ENCODE measurements around the gene MBD3L1.

MBD3L1 gene

DNA sequence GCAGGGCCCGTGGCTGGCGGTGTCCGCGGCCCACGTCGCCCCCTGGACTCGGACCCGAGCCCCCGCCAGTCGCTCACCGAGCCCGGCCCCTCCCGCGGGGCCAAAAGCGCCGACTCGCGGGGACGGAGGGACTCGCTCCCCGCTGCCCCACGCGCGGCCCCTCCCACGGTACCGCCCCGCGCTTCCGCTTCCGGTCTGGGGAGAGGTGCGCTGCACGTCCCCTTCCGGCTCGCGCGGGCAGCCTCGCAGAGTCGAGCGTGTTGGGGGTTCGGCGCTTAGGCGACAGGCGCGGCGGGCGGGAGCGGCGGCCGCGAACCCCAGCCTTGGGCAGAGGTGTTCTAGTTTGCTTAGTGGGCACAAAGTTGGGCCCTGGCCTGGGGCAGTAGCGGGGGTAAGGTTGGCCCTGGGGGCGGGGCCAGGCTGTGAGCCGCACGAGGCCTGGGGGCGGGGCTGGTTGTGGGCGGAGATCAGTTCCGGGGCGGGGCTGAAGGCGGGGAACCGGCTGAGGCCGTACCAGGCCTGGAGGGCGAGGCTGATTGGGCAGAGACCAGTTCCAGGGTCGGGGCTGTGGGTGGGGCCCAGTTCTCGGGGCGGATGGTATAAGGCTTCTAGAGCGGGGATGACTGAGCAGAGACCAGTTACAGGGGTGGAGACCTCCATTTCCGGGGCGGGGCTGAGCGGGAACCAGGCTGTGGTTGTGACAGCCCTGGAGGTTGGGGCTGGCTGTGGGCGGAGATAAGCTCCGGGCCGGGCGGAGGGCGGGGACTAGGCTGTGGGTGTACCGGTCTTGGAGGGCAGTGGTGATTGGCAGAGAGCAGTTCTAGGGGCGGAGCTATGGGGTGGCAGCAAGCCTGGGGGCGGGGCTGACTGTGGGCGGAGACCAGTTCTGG lies at the start of gene MBD3L1, which contains the start of gene ZNF558:
Gene MBD3L1 (plus strand): TSS at position 246 of the 890 bp plus-strand sequence. CDS start 10,302 bp downstream, outside the sequence.
Gene ZNF558 (minus strand): TSS at position 173 of the 890 bp plus-strand sequence. CDS start 9,645 bp downstream, outside the sequence.
- peak; percentile 78 to 100 (median 100) for DNase-seq

DNA sequence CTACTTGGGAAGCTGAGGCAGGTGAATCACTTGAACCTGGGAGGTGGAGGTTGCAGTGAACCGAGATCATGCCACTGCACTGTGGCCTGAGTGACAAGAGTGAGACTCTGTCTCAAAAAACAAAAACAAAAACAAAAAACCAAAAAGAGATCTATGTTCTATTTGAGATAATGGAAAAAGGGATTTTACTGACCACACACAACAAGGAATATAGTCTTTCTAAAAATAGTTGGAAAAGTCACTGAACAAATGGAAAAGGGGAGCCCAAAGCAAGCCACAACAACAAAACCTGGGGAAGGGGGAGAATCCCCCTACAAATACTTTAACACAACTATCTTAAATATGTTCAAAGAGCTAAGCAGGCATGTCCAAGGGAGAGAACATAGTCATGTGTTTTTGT lies 37.4 kb upstream of the MBD3L1 start:
- no peak for DNase-seq

DNA sequence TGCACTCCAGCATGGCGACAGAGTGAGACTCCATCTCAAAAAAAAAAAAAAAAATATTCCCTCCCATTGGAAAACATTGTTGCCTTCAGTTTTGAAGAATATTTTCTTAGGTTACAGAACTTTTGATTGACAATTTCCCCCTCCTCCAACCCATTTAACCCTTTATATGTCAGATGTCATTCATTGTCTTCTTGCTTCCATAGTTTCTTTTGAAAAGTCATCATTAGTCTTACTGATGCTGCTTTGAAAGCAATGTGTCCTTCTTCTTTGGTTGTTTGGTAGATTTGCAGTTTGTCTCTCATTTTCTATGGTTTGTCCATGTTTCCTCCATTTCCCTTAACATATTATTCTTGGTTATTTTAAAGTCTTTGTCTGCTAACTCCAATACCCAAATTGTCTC lies 25.5 kb upstream of the MBD3L1 start:
- no peak for DNase-seq

DNA sequence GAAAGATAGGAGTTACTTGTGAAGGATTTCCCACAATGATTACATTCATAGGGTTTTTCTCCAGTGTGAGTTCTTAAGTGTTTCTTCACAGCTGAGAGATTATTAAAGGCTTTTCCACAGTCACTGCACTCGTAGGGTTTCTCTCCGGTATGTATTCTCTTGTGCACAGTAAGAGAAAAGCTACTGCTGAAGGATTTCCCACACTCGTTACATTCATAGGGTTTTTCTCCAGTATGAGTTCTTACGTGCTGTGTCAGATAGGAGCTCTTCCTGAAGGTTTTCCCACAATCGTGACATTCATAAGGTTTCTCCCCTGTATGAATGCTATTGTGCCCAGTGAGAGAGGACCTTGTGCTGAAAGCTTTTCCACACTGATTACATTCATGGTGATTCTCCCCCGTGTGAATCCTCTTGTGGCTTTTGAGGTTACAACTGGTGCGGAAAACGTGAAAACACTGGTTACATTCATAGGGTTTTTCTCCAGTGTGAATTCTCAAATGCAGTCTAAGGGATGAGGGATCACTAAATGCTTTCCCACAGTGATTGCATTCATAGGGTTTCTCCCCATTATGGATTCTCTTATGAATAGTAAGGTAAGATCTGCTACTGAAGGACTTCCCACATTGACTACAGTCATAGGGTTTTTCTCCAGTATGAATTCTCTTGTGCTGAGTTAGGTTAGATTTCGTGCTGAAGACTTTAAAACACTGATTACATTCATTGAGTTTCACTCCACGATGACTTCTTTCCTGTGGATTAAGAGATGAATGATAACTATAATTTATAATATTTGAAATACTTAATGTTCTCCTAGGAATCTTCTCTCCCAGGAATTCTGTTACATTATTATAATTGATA lies 20.6 kb upstream of the MBD3L1 start:
- DNase-seq = no peak

GRCh38 chr19:8814176-8814575 lies 18.0 kb upstream of the MBD3L1 start:
- no peak for DNase-seq

DNA sequence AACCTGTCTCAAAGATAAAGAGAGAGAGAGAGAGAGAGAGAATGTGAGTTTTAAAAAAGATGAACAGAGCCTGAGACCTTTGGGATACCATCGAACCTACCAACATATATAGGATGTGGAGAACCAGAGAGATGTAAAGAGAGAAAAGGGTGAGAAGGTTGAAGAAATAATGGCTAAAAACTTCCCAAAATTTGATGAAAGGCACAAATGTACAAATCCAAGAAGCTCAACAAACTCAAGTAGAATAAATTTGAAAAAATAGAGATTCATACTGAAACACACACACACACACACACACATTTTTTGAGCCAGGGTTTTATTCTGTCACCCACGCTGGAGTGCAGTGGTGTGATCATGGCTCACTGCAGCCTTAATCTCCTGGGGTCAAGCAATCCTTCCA lies 16.4 kb upstream of the MBD3L1 start:
- no peak for DNase-seq

GRCh38 chr19:8820234-8820633 lies 11.9 kb upstream of the MBD3L1 start:
- no peak for DNase-seq

GRCh38 chr19:8821748-8822241 lies 10.4 kb upstream of the MBD3L1 start:
- DNase-seq = no peak

GRCh38 chr19:8826371-8826770 lies 5.8 kb upstream of the MBD3L1 start:
- DNase-seq = no peak

- DNase-seq = no peak
Measured at GRCh38 chr19:8827277-8827676, 4.9 kb upstream of the MBD3L1 start.

- no peak for DNase-seq
Measured at GRCh38 chr19:8831373-8831772, 804 bp upstream of the MBD3L1 start.

- no peak for DNase-seq
Measured at GRCh38 chr19:8831832-8832131, 395 bp upstream of the MBD3L1 start.

DNA sequence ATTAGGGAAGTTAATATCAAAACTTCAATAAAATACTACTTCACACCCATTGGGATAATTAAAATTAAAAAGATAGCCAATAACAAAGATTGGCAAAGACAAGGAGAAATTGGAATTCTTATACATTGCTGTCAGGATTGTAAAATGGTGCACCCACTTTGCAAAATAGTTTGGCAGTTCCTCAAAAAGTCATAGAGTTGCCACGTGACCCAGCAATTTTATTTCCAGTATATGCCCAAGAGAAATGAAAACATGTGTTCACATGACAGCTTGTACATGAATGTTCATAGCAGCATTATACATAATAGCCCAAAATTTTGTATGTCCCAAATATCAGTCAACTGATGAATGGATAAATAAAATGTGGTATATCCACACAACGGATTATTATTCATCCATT lies 3.3 kb downstream of the MBD3L1 start:
- no peak for DNase-seq

DNA sequence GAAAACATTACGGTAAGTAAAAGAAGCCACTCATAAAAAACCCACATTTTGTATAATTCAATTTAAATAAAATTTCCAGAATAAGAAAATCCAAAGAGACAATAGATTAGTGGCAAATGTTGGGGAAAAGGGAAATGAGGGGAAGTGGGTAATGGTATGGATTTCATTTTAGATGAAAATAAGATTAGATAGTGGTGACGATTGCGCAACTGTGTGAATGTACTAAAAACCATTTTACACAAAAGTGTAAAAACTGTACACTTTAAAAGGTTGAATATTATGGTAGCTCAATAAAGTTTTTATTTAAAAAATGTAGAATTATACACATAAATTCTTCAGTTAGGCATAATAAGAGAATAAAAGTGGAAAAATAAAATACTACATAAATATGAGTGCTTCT lies 3.7 kb downstream of the MBD3L1 start:
- DNase-seq = no peak

DNA sequence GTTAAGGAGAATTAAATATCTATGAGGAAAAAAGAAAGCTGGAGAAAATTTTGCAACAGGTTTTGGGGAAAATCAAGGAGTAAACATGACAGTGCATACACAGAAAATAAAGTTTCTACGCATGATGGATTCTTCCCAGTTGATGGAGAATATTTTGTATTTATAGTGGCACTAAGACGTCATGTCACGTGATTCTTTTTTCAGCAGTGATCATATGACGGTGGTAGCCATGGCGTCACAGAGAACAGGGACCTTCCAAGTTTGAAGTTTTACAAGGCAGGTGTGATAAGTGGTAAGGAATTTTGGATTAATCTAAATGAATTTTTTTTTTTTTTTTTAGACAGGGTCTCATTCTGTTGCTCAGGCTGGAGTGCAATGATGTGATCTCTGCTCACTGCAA lies 8.5 kb downstream of the MBD3L1 start:
- DNase-seq = no peak

GRCh38 chr19:8846819-8847218 lies 14.6 kb downstream of the MBD3L1 start:
- DNase-seq = no peak

DNA sequence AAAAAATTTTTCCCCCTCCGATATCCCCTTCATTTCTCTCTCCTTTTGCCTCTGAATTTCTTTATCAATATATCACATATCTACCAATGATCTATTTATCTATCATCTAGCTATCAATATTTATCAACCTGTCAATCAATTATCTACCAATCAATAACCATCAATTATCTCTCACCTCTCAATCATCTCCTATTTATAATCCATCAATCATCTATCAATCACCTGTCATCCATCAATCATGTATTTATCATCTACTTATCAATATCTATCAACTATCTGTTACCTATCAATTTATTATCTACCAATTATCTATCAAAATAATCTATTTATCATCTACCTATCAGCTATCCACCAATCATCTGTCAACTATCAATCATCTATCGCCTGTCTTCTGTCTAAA lies 17.1 kb downstream of the MBD3L1 start:
- DNase-seq = no peak

- no peak for DNase-seq
Measured at GRCh38 chr19:8850488-8850887, 18.3 kb downstream of the MBD3L1 start.

GRCh38 chr19:8858260-8858659 lies 26.1 kb downstream of the MBD3L1 start:
- DNase-seq = no peak

- no peak for DNase-seq
Measured at GRCh38 chr19:8866344-8866743, 34.2 kb downstream of the MBD3L1 start.

DNA sequence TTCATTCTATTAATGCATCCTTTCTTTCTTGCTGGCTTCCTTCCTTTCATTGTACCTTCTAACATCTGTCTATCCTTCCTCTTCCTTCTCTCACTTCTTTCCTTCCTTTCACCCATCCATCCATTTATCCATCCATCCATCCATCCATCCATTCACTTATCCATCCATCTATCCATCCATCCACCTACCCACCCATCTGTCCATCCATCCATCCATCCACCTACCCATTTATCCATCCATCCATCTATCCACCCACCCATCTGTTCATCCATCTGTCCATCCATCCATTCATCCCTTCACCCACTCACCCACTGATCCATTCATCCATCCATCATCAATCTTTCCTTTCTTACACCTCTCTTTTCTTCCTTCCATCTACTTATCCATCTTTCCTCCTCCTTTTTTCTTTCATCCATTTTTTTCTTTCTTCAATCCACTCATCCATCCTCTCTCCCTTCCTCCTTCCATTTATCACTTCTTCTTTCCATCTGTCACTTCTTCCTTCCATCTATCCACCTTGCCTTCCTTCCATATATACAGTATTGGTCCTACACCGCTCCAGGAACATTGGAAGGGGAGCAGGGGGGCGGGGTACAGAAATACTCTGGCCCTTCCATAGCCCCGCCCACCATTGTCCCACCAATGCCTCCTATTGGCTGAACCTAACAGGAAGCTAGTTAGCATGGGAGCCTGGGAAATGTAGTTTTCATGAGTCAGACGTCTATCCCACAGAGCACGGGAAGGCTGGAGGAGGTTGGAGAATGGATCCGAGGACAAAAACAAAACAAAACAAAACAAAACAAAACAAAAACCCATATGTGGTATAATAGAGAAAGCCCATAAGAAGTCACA lies 45.9 kb downstream of the MBD3L1 start:
- DNase-seq = no peak

DNA sequence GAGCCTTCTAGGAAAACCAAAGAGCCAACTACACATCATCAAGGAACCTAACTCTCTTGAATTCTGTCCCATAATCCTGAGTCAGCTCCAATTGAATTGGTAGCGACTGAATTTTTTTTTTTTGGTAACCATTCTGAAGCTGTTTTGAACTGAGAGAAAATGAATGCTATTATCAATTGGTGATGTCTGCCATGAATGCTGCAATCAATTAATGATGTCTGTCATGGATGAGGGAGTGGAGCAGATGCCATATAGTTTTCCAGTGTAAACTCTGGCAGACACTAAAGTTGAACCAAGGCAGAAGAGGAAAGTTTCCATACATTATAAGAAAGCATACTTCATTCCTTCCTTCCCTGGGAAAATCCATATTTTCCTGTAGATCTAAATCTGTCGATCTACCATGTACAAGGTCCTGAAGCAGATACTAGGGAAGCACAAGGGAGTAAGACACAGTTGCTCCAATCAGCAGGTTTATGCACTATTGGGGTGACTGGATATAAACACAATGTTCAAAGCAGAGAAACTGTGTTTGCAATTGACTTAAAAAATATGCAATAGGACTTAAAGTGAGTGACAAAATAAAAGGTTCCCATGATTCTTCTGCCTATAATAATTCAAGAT lies 48.8 kb downstream of the MBD3L1 start:
- DNase-seq = no peak

All from C1 segment of cervical spinal cord (tissue), 14 donors.